Measurements from ENCODE around the gene TENT5A.
"Not testable (repeated sequence)": the region's sequence is repeated elsewhere in the genome, so short reads cannot be mapped to it uniquely, and the experiment has no call there.

Gene TENT5A

GRCh38 chr6:81786150-81786549 is 33.7 kb upstream of the TENT5A start:
- no peaks in the 10 kb centered on the region for H3K9me3 ChIP-seq (ENCODE audit: low read length)
- no peak overlapping the region for H3K4me3 ChIP-seq (ENCODE audit: low read length)
- peaks cover 2% of the 10 kb centered on the region for H3K4me1 ChIP-seq (ENCODE audit: insufficient read depth, low read length)
- no peak overlapping the region for H2AFZ ChIP-seq (ENCODE audit: low read depth, low read length)
- no peaks in the 10 kb centered on the region for H3K27me3 ChIP-seq (ENCODE audit: insufficient read depth, low read length)
- no peaks in the 10 kb centered on the region for H3K36me3 ChIP-seq (ENCODE audit: insufficient read depth, low read length)

DNA sequence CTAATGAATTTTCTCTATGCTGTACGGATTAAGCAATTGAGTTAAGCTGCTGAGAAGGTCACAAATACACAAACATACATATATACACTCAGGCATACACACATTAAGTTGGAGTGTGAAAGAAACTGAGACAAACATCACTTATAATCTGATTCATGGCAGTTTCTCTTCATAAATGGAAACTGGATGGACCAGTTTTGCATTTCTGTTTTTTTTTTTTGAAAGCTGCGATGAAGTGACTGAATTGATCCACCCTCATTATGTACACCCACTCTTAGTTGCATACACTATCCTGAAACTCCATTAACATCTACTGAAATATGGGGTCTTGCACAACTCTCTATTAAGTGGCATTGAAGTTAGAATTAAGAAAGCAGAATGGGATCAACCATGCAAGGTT is 32.9 kb upstream of the TENT5A start:
- H3K9me3 ChIP-seq (ENCODE audit: low read length): no peaks in the 10 kb centered on the region
- H3K4me3 ChIP-seq (ENCODE audit: low read length): no peak overlapping the region
- H3K4me1 ChIP-seq (ENCODE audit: insufficient read depth, low read length): peaks cover 2% of the 10 kb centered on the region
- H3K27me3 ChIP-seq (ENCODE audit: insufficient read depth, low read length): no peaks in the 10 kb centered on the region
- H3K36me3 ChIP-seq (ENCODE audit: insufficient read depth, low read length): no peaks in the 10 kb centered on the region
- no peak overlapping the region for H2AFZ ChIP-seq (ENCODE audit: low read depth, low read length)

DNA sequence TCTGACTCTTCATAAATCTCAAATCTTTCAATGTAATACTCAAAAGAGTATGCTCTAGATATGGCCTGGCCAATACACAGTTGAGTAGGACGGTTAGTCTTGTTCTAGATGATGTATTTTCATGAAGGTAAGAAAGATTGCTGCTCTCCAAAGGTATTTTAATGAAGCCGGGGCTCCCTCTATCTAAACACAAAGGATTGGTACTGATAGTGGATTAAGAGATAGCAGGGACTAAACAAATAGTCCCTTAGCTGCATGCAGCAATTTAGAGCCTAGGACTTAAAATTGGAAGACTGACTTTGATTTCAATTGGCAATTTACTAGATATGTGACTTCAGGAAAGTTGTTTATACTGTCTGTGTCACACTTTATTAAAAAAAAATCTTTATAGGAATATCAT is 31.4 kb upstream of the TENT5A start:
- Histone ChIP-seq H3K27me3 (ENCODE audit: insufficient read depth, low read length) (no peaks in the 10 kb centered on the region), H3K9me3 (ENCODE audit: low read length) (no peaks in the 10 kb centered on the region), H3K4me1 (ENCODE audit: insufficient read depth, low read length) (peaks cover 2% of the 10 kb centered on the region), H3K4me3 (ENCODE audit: low read length) (no peak overlapping the region), H3K36me3 (ENCODE audit: insufficient read depth, low read length) (no peaks in the 10 kb centered on the region), H2AFZ (ENCODE audit: low read depth, low read length) (no peak overlapping the region)

DNA sequence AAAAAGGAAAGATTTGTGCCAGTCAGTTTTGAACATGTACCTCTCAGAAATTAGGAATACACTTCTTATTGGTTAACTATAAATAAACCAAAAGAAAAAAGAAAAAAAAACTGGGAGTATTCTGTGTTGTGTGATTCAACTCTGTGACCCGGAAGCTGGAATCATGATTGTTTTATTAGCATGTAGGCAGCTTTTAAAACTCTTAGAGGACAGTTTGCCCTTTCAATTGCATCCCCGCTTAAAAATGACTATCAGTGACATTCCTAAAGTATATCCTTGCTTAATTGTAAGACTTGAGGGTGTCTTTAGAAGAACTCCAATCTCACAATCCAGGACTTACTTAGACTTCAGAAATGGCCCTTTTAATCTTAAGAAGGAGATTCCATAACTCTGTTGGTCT is 29.1 kb upstream of the TENT5A start:
- peaks cover 2% of the 10 kb centered on the region for H3K4me1 ChIP-seq (ENCODE audit: insufficient read depth, low read length)
- H2AFZ ChIP-seq (ENCODE audit: low read depth, low read length): no peak overlapping the region
- H3K4me3 ChIP-seq (ENCODE audit: low read length): no peak overlapping the region
- no peaks in the 10 kb centered on the region for H3K27me3 ChIP-seq (ENCODE audit: insufficient read depth, low read length)
- H3K9me3 ChIP-seq (ENCODE audit: low read length): no peaks in the 10 kb centered on the region
- H3K36me3 ChIP-seq (ENCODE audit: insufficient read depth, low read length): no peaks in the 10 kb centered on the region

DNA sequence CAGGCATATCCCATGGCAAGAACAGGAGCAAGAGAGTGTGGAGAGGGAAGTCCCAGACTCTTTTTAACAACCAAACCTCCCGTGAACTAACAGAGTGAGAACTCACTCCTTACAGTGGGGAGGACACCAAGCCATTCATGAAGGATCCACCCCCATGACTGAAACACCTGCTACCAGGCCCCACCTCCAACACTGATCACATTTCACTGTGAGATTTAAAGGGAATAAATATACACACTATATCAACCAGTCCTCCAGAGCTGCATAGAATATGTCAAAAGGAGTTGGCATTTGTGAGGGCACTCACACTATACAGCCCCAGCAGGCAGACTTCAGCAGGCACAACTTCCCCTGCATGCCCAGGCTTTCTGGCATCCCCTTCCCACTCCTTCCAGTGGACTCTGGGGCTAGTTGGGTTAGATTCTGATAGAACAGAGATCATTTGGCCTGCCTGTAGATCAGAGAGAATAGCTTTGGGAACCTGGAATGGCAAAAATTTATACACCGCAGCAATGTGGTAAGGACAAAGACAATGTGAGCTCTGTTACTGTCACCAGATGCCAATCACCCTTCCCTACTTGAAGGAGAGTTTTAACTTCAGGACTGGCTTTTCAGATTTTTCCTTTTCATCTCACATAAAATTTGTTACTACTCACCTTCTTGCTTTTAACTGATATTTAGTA is 25.2 kb upstream of the TENT5A start:
- Histone ChIP-seq H2AFZ (ENCODE audit: low read depth, low read length) (no peak overlapping the region), H3K36me3 (ENCODE audit: insufficient read depth, low read length) (no peaks in the 10 kb centered on the region), H3K4me3 (ENCODE audit: low read length) (no peak overlapping the region), H3K4me1 (ENCODE audit: insufficient read depth, low read length) (no peaks in the 10 kb centered on the region), H3K27me3 (ENCODE audit: insufficient read depth, low read length) (no peaks in the 10 kb centered on the region), H3K9me3 (ENCODE audit: low read length) (no peaks in the 10 kb centered on the region)

GRCh38 chr6:81776219-81776618 is 23.7 kb upstream of the TENT5A start:
- H3K27me3 ChIP-seq (ENCODE audit: insufficient read depth, low read length); H3K36me3 ChIP-seq (ENCODE audit: insufficient read depth, low read length); H3K4me1 ChIP-seq (ENCODE audit: insufficient read depth, low read length); H2AFZ ChIP-seq (ENCODE audit: low read depth, low read length); H3K9me3 ChIP-seq (ENCODE audit: low read length); H3K4me3 ChIP-seq (ENCODE audit: low read length): not testable (repeated sequence)

DNA sequence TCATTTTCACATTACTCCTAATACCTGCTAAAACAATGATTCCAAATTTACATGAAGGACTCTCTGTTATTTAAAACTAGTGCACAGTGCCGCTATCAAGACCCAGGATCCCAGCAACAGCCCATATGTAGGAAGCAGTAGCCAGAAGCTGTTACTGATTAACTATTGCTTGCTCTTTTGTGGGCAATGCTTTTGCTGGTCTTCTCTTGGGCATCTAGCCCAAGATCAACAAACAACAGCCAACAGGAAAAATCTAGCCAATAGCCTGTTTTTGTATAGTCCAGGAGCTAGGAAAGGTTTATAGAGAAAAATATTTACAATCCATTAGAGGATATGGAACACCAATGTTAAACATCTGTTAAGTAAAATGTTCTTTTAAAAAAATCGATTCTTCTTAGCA is 22.1 kb upstream of the TENT5A start:
- H3K27me3 ChIP-seq (ENCODE audit: insufficient read depth, low read length): no peaks in the 10 kb centered on the region
- H3K4me3 ChIP-seq (ENCODE audit: low read length): no peak overlapping the region
- no peaks in the 10 kb centered on the region for H3K9me3 ChIP-seq (ENCODE audit: low read length)
- H3K4me1 ChIP-seq (ENCODE audit: insufficient read depth, low read length): no peaks in the 10 kb centered on the region
- no peaks in the 10 kb centered on the region for H3K36me3 ChIP-seq (ENCODE audit: insufficient read depth, low read length)
- no peak overlapping the region for H2AFZ ChIP-seq (ENCODE audit: low read depth, low read length)

GRCh38 chr6:81773887-81774286 is 21.4 kb upstream of the TENT5A start:
- no peak overlapping the region for H2AFZ ChIP-seq (ENCODE audit: low read depth, low read length)
- H3K9me3 ChIP-seq (ENCODE audit: low read length): no peaks in the 10 kb centered on the region
- no peaks in the 10 kb centered on the region for H3K27me3 ChIP-seq (ENCODE audit: insufficient read depth, low read length)
- H3K36me3 ChIP-seq (ENCODE audit: insufficient read depth, low read length): no peaks in the 10 kb centered on the region
- no peaks in the 10 kb centered on the region for H3K4me1 ChIP-seq (ENCODE audit: insufficient read depth, low read length)
- H3K4me3 ChIP-seq (ENCODE audit: low read length): no peak overlapping the region

DNA sequence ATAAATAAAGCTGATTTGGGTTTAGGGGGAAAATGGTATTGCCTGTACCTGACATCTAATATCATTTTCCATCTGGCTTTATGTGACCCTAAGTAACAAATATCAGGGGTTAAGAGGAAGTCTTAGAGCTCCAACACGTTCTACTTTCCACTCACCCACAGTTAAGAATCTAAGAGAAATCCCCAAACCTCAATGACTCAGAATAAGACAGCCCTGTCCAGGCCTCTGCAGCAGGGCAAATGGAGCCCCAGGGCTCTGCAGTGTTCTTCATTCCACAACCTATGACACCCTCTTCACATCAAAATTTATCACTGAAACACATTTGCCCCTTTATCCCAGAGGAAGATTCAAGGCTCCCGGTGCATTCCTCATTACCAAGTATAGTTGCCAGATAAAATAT is 20.3 kb upstream of the TENT5A start:
- no peaks in the 10 kb centered on the region for H3K27me3 ChIP-seq (ENCODE audit: insufficient read depth, low read length)
- no peaks in the 10 kb centered on the region for H3K36me3 ChIP-seq (ENCODE audit: insufficient read depth, low read length)
- no peaks in the 10 kb centered on the region for H3K4me1 ChIP-seq (ENCODE audit: insufficient read depth, low read length)
- H3K4me3 ChIP-seq (ENCODE audit: low read length): no peak overlapping the region
- no peaks in the 10 kb centered on the region for H3K9me3 ChIP-seq (ENCODE audit: low read length)
- H2AFZ ChIP-seq (ENCODE audit: low read depth, low read length): no peak overlapping the region

- H3K4me1 ChIP-seq (ENCODE audit: insufficient read depth, low read length): no peaks in the 10 kb centered on the region
- no peaks in the 10 kb centered on the region for H3K9me3 ChIP-seq (ENCODE audit: low read length)
- H3K27me3 ChIP-seq (ENCODE audit: insufficient read depth, low read length): no peaks in the 10 kb centered on the region
- no peak overlapping the region for H3K4me3 ChIP-seq (ENCODE audit: low read length)
- H3K36me3 ChIP-seq (ENCODE audit: insufficient read depth, low read length): no peaks in the 10 kb centered on the region
- no peak overlapping the region for H2AFZ ChIP-seq (ENCODE audit: low read depth, low read length)
These were observed 18.6 kb upstream of the TENT5A start for GRCh38 chr6:81771097-81771496.

- no peaks in the 10 kb centered on the region for H3K36me3 ChIP-seq (ENCODE audit: insufficient read depth, low read length)
- H3K27me3 ChIP-seq (ENCODE audit: insufficient read depth, low read length): no peaks in the 10 kb centered on the region
- H3K4me3 ChIP-seq (ENCODE audit: low read length): no peak overlapping the region
- no peaks in the 10 kb centered on the region for H3K9me3 ChIP-seq (ENCODE audit: low read length)
- no peaks in the 10 kb centered on the region for H3K4me1 ChIP-seq (ENCODE audit: insufficient read depth, low read length)
- H2AFZ ChIP-seq (ENCODE audit: low read depth, low read length): no peak overlapping the region
These were observed 17.9 kb upstream of the TENT5A start for GRCh38 chr6:81770381-81770780.

DNA sequence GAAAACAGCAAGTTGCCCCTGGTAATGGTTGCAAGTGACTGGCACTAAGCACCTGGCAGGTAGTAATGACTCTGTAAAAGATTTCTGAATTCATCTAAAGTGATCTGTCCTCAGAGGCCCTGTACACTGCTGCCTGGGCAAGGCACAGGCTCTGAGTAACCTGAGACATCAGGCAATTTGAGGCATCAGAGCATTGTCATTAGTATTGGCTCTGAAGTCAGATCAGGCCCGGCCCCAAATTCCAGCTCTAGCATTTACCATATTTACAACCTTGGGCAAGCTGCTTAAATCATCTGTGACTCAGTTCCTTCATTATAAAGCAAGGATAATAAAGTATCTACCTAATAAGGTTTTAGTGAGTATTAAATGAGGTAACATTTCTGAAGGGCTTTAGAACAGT is 17.3 kb upstream of the TENT5A start:
- Histone ChIP-seq H3K36me3 (ENCODE audit: insufficient read depth, low read length) (no peaks in the 10 kb centered on the region), H2AFZ (ENCODE audit: low read depth, low read length) (no peak overlapping the region), H3K4me1 (ENCODE audit: insufficient read depth, low read length) (no peaks in the 10 kb centered on the region), H3K4me3 (ENCODE audit: low read length) (no peak overlapping the region), H3K27me3 (ENCODE audit: insufficient read depth, low read length) (no peaks in the 10 kb centered on the region), H3K9me3 (ENCODE audit: low read length) (no peaks in the 10 kb centered on the region)

DNA sequence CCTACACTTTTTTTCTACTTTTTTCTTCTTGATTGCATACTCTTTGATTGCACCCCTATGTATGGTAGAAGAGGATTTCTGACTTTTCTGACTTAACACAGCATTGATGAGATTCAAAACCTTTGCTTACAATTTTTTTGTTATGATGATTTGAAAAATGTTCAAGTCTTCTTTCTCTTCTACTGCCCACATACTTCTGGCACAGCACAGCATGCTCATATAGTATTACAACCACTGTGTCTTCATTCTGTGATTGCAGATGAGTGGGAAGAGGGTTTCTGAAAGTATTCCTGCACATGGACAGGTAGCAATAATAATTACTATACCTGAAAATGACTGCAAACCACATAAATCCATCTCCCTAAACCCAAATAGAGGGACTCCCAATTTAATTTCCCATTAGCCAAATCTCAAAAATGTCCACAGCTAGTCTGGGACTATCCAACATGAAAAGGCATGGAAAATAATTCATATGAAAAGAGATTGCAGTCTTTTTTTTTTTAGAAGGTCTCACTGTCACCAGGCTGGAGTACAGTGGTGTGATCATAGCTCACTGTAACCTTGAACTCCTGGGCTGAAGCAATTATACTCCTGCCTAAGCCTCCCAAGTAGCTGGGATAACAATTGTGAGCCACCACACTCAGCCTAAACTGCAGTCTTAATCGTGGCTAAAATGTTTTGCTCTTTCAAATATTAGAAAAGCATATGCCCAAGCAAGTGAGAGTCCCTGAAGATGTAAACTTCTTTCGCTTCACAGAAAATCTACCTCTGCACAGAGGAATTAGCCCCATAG is 15.9 kb upstream of the TENT5A start:
- H3K9me3 ChIP-seq (ENCODE audit: low read length): no peaks in the 10 kb centered on the region
- no peak overlapping the region for H3K4me3 ChIP-seq (ENCODE audit: low read length)
- no peak overlapping the region for H2AFZ ChIP-seq (ENCODE audit: low read depth, low read length)
- H3K36me3 ChIP-seq (ENCODE audit: insufficient read depth, low read length): no peaks in the 10 kb centered on the region
- H3K4me1 ChIP-seq (ENCODE audit: insufficient read depth, low read length): peaks cover 4% of the 10 kb centered on the region
- H3K27me3 ChIP-seq (ENCODE audit: insufficient read depth, low read length): no peaks in the 10 kb centered on the region
